Osteoblast (primary cell): ENCODE data around the gene RGS10. TPM values are rescaled to one million over a fixed set of nuclear protein-coding genes. Genes with fewer than 3 reads are reported as not detected.

ENCODE experiments used
- DNase-seq: peaks from one replicate; pipeline ENCODE4 v3.0.0; 2011; ENCODE audit warnings: low spot score, mixed read lengths; ENCODE audit not compliant: insufficient read length; ENCODE audit errors: missing footprints
- H2AFZ ChIP-seq: 2 replicates; pipeline ENCODE4 v1.6.0; 2011; ENCODE audit warnings: mild to moderate bottlenecking, low read length
- H3K27ac ChIP-seq: 2 replicates; pipeline ENCODE4 v1.5.1; 2011; ENCODE audit warnings: mild to moderate bottlenecking, low read depth, low read length, moderate library complexity
- H3K27me3 ChIP-seq: 2 replicates; pipeline ENCODE4 v1.6.0; 2012; ENCODE audit warnings: mild to moderate bottlenecking, control low read depth, inconsistent platforms, low read length, moderate library complexity; ENCODE audit not compliant: insufficient read depth
- H3K36me3 ChIP-seq: 2 replicates; pipeline ENCODE4 v1.5.1; 2011; ENCODE audit warnings: mild to moderate bottlenecking, low read length, control low read depth, moderate library complexity; ENCODE audit not compliant: insufficient read depth
- H3K4me1 ChIP-seq: 2 replicates; pipeline ENCODE4 v1.5.1; 2011; ENCODE audit warnings: mild to moderate bottlenecking, low read length, control low read depth, moderate library complexity; ENCODE audit not compliant: insufficient read depth
- H3K4me2 ChIP-seq: 2 replicates; pipeline ENCODE4 v1.6.0; 2011; ENCODE audit warnings: mild to moderate bottlenecking, low read length; ENCODE audit not compliant: insufficient read depth
- H3K4me3 ChIP-seq: fragments of 200-600 bp; sonication (generic); 3 replicates; pipeline ENCODE4 v1.5.1; 2012; ENCODE audit warnings: mild to moderate bottlenecking, low read length, inconsistent platforms; ENCODE audit not compliant: insufficient read depth
- H3K79me2 ChIP-seq: 2 replicates; pipeline ENCODE4 v1.6.0; 2012; ENCODE audit warnings: mild to moderate bottlenecking, low read length, control low read depth, inconsistent platforms; ENCODE audit not compliant: insufficient read depth
- H3K9me3 ChIP-seq: 2 replicates; pipeline ENCODE4 v1.5.1; 2011; ENCODE audit warnings: low read depth, low read length, control low read depth
- H4K20me1 ChIP-seq: 2 replicates; pipeline ENCODE4 v1.6.0; 2012; ENCODE audit warnings: mild to moderate bottlenecking, low read length, control low read depth; ENCODE audit not compliant: insufficient read depth
- CTCF ChIP-seq: IDR thresholded peaks from 2 replicates; pipeline ENCODE4 v1.5.1; 2011; ENCODE audit warnings: mild to moderate bottlenecking, low read depth, low read length, moderate library complexity; ENCODE audit errors: extremely low read depth
- total RNA-seq: library from RNA; depleted of rRNA; stranded (reverse); fragments of >200 nt; gene quantifications from 2 replicates; pipeline ENCODE4 v1.2.3, GENCODE V29; 2012

RGS10 gene
- total RNA-seq, 1 donor: 29.3 TPM

- H3K4me1 ChIP-seq: peaks cover 12% of the 10 kb centered on the region
- no peaks in the 10 kb centered on the region for H4K20me1 ChIP-seq
- no peaks in the 10 kb centered on the region for H3K79me2 ChIP-seq
- TF ChIP-seq CTCF: no peak
- no peak overlapping the region for H3K4me2 ChIP-seq
- no peak overlapping the region for H2AFZ ChIP-seq
- no peak overlapping the region for H3K4me3 ChIP-seq
- peak; percentile 35 for DNase-seq
- no peaks in the 10 kb centered on the region for H3K9me3 ChIP-seq
- H3K36me3 ChIP-seq: no peaks in the 10 kb centered on the region
- H3K27ac ChIP-seq: no peak overlapping the region
- no peaks in the 10 kb centered on the region for H3K27me3 ChIP-seq
These were observed 50.4 kb downstream of the RGS10 start for GRCh38 chr10:119491966-119492757.

DNA sequence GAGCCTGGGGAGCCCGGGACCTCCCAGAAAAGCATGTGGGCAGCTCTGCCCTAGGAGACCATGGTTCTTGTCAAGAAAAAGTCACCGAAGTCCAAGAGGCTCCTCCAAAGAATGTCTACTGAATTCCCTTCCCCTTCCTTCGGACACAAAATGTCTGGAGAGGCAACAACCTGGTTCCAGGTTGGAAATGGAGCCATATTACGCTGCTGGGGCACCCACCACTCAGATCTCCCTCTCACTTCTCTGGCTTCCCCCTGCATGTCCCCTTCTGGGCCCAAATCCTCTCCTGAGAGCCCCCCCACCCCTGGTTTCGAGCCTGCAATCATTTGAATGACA, 52.6 kb downstream of the RGS10 start:
- Histone ChIP-seq H3K36me3 (no peaks in the 10 kb centered on the region), H2AFZ (peak overlapping the region; percentile 87), H3K27ac (no peak overlapping the region), H3K4me2 (peak overlapping the region; percentile 93), H3K27me3 (no peaks in the 10 kb centered on the region), H3K9me3 (no peaks in the 10 kb centered on the region), H4K20me1 (no peaks in the 10 kb centered on the region), H3K79me2 (no peaks in the 10 kb centered on the region), H3K4me3 (no peak overlapping the region), H3K4me1 (peaks cover 7% of the 10 kb centered on the region)
- TF ChIP-seq CTCF: no peak
- peak; percentile 4 for DNase-seq

- Histone ChIP-seq H3K27ac (no peak overlapping the region), H3K79me2 (no peaks in the 10 kb centered on the region), H3K27me3 (no peaks in the 10 kb centered on the region), H3K4me1 (no peaks in the 10 kb centered on the region), H3K4me2 (no peak overlapping the region), H3K36me3 (no peaks in the 10 kb centered on the region), H3K4me3 (no peak overlapping the region), H2AFZ (no peak overlapping the region), H4K20me1 (no peaks in the 10 kb centered on the region), H3K9me3 (no peaks in the 10 kb centered on the region)
- TF ChIP-seq CTCF: no peak
- DNase-seq: no peak
These were observed 53.8 kb downstream of the RGS10 start for GRCh38 chr10:119488675-119489074.

DNA sequence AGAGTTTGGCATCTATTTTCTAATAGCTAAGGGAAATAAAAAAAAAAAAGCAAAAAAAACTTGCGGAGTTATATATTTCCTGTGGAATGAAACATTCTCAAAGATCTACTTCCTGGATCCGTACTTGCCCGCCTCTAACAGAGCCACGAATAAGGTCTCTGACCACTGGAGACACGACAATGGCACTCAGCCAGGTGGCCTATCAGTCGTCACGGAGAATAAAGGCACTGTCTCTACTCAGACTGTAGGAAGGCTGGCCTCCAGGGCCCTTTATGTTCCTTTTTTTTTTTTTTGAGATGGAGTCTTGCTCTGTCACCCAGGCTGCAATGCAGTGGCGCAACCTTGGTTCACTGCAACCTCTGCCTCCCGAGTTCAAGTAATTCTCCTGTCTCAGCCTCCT, 58.7 kb downstream of the RGS10 start:
- no peaks in the 10 kb centered on the region for H4K20me1 ChIP-seq
- TF ChIP-seq CTCF: no peak
- no peak overlapping the region for H3K4me2 ChIP-seq
- no peak overlapping the region for H2AFZ ChIP-seq
- no peak overlapping the region for H3K27ac ChIP-seq
- no peaks in the 10 kb centered on the region for H3K4me1 ChIP-seq
- no peak overlapping the region for H3K4me3 ChIP-seq
- H3K79me2 ChIP-seq: no peaks in the 10 kb centered on the region
- no peak for DNase-seq
- no peaks in the 10 kb centered on the region for H3K9me3 ChIP-seq
- H3K36me3 ChIP-seq: no peaks in the 10 kb centered on the region
- H3K27me3 ChIP-seq: peaks cover 14% of the 10 kb centered on the region
